ENCODE results near the gene EDARADD. TPM values are rescaled to one million over a fixed set of nuclear protein-coding genes. Genes with fewer than 3 reads are reported as not detected.

EDARADD gene
- total RNA-seq, 1 donor from 2014 or later = 0.98 TPM

DNA sequence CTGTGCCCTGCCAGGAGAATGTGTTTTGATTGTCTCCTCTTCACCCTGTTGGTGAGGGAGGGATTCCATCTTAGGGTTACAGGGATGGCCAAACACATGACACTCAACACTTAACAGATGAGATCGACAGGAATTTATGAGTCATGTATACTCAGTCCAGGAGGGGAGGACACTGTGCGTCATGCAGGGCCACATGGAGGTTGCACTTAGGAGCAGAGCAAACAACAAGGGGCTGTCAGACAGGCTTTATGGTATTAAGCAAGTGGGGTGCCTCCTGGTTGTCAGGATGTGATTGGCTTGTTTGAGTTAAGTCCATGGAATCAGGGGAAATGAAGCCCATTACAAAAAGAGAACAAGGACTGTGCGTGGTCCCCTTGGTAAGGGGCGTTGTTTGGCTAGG, 26.9 kb downstream of the EDARADD start:
- peaks cover 4% of the 10 kb centered on the region for H3K9me3 Mint-ChIP-seq (ENCODE audit: unreplicated experiment)
- TF ChIP-seq, protein P1, sequence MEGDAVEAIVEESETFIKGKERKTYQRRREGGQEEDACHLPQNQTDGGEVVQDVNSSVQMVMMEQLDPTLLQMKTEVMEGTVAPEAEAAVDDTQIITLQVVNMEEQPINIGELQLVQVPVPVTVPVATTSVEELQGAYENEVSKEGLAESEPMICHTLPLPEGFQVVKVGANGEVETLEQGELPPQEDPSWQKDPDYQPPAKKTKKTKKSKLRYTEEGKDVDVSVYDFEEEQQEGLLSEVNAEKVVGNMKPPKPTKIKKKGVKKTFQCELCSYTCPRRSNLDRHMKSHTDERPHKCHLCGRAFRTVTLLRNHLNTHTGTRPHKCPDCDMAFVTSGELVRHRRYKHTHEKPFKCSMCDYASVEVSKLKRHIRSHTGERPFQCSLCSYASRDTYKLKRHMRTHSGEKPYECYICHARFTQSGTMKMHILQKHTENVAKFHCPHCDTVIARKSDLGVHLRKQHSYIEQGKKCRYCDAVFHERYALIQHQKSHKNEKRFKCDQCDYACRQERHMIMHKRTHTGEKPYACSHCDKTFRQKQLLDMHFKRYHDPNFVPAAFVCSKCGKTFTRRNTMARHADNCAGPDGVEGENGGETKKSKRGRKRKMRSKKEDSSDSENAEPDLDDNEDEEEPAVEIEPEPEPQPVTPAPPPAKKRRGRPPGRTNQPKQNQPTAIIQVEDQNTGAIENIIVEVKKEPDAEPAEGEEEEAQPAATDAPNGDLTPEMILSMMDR (IDR thresholded peaks at IDR 0.05; ENCODE audit: partially characterized antibody, unreplicated experiment) = no peak
- H3K36me3 Mint-ChIP-seq (ENCODE audit: unreplicated experiment) = no peaks in the 10 kb centered on the region
- no peaks in the 10 kb centered on the region for H3K27me3 Mint-ChIP-seq (ENCODE audit: unreplicated experiment)
- H3K4me1 Mint-ChIP-seq (ENCODE audit: low read depth, unreplicated experiment) = no peaks in the 10 kb centered on the region
- H3K27ac Mint-ChIP-seq (ENCODE audit: unreplicated experiment) = no peak overlapping the region
- no peak for DNase-seq
- H3K4me3 Mint-ChIP-seq (ENCODE audit: unreplicated experiment) = no peak overlapping the region

GRCh38 chr1:236421850-236422516, 27.9 kb downstream of the EDARADD start:
- H3K36me3 Mint-ChIP-seq (ENCODE audit: unreplicated experiment) = no peaks in the 10 kb centered on the region
- H3K4me3 Mint-ChIP-seq (ENCODE audit: unreplicated experiment) = no peak overlapping the region
- no peaks in the 10 kb centered on the region for H3K27me3 Mint-ChIP-seq (ENCODE audit: unreplicated experiment)
- H3K9me3 Mint-ChIP-seq (ENCODE audit: unreplicated experiment) = peaks cover 4% of the 10 kb centered on the region
- no peak overlapping the region for H3K27ac Mint-ChIP-seq (ENCODE audit: unreplicated experiment)
- no peaks in the 10 kb centered on the region for H3K4me1 Mint-ChIP-seq (ENCODE audit: low read depth, unreplicated experiment)
- DNase-seq = no peak
- TF ChIP-seq, protein P1 (IDR thresholded peaks at IDR 0.05; ENCODE audit: partially characterized antibody, unreplicated experiment) = no peak

DNA sequence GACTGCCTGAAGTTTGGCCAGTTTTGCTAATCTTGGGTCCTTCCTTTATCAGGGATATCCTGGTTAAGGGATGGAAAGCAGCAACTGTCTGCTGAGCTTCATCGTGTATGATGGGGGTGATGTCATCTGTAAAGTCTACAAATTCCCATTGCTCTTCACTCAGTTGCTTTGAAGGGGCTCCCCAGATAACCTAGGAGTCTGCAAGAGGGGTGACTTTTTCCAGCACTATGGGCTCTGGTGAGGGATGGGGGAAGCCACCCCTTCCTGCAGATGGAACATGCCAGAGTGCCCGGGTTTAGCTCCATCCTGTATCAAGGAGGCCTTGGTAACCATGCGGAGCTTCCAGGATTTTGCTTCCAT, 28.4 kb downstream of the EDARADD start:
- DNase-seq = no peak
- Mint-ChIP-seq H3K4me3 (ENCODE audit: unreplicated experiment) (no peak overlapping the region), H3K9me3 (ENCODE audit: unreplicated experiment) (peaks cover 4% of the 10 kb centered on the region), H3K4me1 (ENCODE audit: low read depth, unreplicated experiment) (no peaks in the 10 kb centered on the region), H3K27me3 (ENCODE audit: unreplicated experiment) (no peaks in the 10 kb centered on the region), H3K36me3 (ENCODE audit: unreplicated experiment) (no peaks in the 10 kb centered on the region), H3K27ac (ENCODE audit: unreplicated experiment) (no peak overlapping the region)
- TF ChIP-seq, protein P1 (IDR thresholded peaks at IDR 0.05; ENCODE audit: partially characterized antibody, unreplicated experiment) = no peak

DNA sequence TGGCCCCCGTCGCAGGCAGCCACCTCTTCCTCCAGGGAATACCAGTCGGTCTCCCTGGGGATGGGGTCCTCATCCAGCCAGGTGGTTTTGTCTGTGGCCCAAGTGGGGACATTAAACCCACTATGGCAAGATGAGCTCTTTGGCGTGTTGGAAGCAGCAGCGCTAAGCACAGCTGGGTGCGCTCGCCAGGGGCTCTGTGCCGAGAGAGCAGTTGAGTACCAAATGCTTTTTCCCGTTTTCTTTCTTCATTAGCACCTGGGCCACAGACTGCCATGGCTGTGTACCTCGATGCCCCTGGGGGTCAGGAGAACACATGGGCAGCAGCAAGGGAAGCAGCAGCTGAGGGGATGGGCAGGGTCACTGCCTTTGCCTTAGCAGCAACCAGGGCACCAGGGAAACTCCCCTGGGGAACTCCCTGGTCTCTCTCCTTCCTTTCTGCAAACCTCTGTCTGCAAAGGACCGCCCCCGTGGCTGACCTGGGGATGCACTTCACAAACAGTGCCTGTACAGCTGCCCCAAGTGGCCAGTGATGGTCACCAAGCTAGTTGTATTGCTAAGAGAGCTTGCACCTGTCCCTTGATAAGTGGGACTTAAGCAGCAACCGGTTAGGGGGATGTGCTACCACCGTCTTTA, 31.1 kb downstream of the EDARADD start:
- Mint-ChIP-seq H3K27ac (ENCODE audit: unreplicated experiment) (no peak overlapping the region), H3K4me1 (ENCODE audit: low read depth, unreplicated experiment) (no peaks in the 10 kb centered on the region), H3K9me3 (ENCODE audit: unreplicated experiment) (peaks cover 7% of the 10 kb centered on the region), H3K4me3 (ENCODE audit: unreplicated experiment) (no peak overlapping the region), H3K27me3 (ENCODE audit: unreplicated experiment) (no peaks in the 10 kb centered on the region), H3K36me3 (ENCODE audit: unreplicated experiment) (peaks cover 5% of the 10 kb centered on the region)
- no peak for DNase-seq
- TF ChIP-seq, protein P1 (IDR thresholded peaks at IDR 0.05; ENCODE audit: partially characterized antibody, unreplicated experiment) = no peak

DNA sequence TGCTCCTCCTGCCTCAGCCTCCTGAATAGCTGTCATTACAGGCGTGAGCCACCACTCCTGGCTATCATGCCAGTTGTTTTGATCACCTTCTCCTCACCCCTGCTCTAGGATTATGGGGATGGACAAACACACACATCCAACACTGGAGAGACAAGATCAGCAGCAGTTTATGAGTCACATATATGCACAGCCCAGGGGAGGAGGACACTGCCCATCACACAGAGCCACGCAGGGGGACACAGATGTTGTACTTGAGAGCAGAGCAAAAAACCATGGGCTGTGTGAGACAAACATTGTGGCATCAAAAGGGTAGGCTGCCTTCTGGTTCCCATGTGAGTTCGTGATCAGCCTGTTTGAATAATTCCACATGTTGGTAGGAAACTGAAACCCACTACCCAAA, 32.1 kb downstream of the EDARADD start:
- no peak overlapping the region for H3K4me3 Mint-ChIP-seq (ENCODE audit: unreplicated experiment)
- no peak overlapping the region for H3K27ac Mint-ChIP-seq (ENCODE audit: unreplicated experiment)
- peaks cover 5% of the 10 kb centered on the region for H3K36me3 Mint-ChIP-seq (ENCODE audit: unreplicated experiment)
- TF ChIP-seq, protein P1 (IDR thresholded peaks at IDR 0.05; ENCODE audit: partially characterized antibody, unreplicated experiment) = no peak
- DNase-seq = no peak
- H3K9me3 Mint-ChIP-seq (ENCODE audit: unreplicated experiment) = peaks cover 7% of the 10 kb centered on the region
- H3K27me3 Mint-ChIP-seq (ENCODE audit: unreplicated experiment) = no peaks in the 10 kb centered on the region
- H3K4me1 Mint-ChIP-seq (ENCODE audit: low read depth, unreplicated experiment) = no peaks in the 10 kb centered on the region

All from glutamatergic neuron (in vitro differentiated cells).